GM18498 (cell line): Measurements from ENCODE around the gene TNS3.

Source experiments
- ATAC-seq: cut with Tn5 transposase; IDR thresholded peaks from one replicate; pipeline ENCODE4 v1.9.1; 2021; ENCODE audit warnings: mild to moderate bottlenecking, moderate library complexity; ENCODE audit not compliant: unreplicated experiment

The TNS3 gene

DNA sequence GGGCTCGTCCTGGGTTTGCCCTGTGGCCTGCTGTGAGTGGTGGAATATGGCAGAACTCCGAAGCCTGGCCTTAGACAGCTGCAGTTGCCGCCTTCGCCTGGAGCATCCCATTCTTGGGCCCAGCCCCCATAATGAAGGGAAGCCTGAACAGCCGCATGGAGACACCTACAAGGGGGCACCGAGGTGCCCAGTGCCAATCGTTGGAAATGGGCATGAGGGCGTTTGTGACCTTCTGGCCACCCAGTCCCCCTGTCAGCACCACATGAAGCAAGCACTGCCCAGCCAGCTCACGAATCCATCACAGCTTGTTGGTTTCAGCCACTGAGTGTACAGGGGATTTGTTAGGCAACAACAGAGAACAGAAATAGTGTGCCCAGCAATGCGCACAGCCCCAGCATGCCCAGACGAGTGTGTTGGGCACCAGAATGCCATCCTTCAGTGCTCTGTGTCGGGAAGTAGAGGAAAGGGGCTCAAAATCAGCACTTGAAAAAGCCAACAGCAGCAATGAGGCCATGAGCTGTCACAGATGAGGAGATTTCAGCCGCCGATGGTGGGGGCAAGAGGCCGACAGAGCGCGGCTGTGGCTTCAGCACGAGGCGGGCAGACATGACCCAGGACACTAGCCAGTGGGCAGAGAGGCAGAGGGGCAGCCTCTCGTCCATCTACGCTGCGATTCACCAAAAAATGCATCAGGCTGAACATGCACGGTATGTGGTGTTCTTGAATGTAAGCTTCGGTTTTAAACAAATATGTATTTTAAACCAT lies 91.2 kb downstream of the TNS3 start:
- no peak for ATAC-seq

DNA sequence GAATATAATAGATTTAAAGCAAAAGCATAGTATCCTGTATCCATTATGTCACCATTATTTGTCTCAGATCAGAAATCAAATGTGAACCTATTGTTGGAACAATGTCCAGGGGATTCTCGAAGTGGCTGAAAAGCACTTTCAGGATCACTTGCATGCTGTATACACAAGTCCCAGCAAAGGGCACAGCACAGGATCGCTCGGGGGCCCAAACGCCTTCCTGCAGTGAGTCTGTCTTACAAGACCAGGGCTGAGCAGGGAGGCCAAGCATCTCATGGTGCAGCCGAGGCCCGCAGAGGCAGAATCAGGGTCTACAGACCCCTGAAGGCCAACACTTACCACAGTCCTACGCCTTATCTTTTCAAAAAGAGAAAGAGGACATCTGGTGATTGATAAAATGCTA lies 92.3 kb downstream of the TNS3 start:
- ATAC-seq, result no peak

DNA sequence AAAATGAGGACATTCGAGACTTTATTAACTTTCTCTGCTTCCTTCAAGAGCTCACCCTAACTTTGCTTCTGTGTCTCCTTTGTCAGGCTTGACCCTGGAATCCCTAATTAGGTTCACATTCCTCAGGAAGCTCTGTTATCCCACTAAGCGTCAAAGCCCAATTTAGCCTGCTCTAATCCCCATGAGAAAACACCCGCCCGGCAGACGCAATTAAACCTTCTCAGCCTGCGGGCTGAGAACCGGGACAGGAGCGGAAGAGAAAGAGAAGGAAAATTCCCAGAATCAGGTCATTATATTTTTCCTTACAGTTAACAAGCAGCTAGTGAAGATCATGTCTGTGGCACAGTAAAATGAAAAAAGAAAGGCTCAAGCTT lies 93.0 kb downstream of the TNS3 start:
- no peak for ATAC-seq

DNA sequence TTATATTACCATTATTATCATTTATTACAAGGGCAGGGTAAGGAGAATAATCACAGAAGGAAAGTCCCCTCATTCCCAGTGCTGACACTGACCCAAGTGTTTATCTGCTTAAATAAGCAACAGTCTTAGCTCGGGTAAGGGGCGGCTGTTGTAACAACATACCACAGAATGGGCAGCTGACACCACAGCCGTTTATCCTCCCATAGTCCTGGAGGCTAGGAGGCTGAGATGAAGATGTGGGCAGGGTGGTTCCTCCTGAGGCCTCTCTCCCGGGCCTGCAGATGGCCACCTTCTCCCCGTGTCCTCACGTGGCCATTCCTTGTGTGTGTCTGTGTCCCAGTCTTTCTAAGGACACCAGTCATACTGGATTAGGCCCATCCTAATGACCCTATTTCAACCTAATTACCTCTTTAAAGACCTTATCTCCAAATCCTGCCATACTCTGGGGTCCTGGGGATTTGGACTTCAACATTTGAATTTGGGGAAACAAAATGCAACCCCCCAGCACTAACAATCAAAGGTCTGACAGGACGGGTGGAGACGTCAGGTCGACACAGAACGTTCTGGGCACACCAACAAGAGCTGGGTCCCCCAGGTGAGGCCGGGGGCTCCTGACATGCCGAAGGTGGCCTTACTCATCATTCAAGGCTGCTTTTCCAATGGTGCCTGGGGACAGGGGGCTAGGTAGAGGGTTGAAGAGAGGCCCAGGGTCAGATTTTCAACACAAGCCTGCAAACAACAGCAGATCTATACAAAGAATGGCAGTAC lies 93.5 kb downstream of the TNS3 start:
- ATAC-seq, result no peak

DNA sequence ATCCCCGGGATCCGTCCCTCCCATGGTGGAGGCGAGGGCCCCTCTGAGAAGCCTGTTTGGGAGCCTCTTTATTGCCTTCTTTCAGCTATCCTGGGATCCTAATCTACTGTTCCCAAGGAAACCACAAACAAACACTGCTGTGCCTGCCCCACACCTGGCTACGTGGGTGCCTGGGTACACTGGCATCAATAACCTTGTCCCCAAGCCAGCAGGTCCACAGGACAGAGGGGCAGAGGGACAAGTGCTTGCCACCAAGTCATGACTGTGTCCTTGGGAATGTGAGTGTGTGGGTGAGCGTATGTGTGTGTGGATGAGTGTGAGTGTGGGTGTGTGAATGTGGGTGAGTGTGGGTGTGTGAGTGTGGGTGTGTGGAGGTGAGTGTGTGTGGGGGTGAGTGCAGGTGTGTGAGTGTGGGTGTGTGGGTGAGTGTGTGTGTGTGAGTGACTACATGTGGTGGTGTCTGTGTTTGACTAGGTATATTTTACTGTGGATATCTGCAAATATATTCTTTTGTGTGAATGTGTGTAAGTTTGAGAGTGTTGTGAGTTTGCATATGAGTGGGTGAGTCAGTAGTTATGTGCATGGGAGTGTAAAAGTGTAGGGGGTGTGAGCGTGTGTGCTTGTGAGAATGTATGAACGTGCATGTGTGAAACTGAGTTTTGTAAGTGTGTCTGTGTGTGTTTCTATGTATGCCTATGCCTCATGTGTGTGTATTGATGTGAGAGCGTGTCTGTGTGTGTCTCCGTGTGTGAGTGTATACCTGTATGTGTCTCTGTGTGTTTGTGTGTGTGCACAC lies 96.1 kb downstream of the TNS3 start:
- ATAC-seq, result no peak

DNA sequence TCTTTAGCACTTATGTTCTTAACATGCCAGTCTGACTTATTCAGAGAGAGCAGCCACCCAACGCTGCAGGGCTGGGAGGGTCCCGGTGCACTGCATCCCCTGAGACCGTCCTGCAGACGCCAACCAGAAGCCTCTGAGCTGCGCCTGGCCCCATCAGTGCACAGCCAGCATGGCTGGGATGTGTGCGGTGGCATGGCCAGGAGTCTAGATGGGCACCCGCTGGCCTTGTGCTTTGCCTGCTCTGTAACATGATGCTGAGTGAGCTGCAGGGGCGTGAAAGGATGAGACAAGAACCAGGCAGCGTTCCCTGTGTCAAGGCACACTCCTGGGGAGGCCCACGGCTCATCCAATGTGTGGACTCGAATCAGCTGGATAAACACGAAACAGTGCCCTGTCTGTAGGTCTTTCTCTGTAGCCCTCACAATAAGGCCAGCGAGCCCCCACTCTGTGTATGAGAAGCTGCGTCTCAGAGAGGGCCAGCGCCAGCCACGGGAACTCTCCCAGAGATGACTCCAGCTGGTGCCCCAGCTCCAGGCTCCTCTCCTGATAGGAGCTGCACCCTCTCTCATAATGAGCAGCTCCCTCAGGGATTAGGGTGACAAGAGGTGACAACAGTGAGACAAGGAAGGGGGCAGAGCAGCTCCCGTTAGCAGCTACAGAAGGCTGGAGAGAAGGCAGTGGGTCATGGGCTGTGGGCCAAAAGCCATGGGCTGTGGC lies 96.8 kb downstream of the TNS3 start:
- no peak for ATAC-seq

DNA sequence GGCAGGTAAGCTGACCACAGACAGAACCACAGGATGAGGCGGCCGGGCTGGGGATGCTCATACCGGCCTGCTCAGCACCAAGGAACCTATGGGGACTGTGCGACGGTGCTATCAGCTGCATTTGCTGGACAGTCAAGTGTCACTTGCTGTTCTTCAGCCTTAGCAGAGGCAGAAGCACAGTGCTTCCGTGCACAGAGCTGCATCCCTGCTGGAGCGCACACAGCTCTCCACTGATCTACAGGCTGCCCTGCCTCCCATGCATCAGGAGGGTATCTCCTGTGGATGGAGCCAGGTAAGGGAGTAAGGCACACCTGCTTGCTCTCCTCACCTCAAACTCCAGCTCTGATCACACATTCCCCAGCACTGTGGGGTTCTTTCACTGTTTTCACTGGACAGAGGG lies 97.5 kb downstream of the TNS3 start:
- ATAC-seq, result no peak

DNA sequence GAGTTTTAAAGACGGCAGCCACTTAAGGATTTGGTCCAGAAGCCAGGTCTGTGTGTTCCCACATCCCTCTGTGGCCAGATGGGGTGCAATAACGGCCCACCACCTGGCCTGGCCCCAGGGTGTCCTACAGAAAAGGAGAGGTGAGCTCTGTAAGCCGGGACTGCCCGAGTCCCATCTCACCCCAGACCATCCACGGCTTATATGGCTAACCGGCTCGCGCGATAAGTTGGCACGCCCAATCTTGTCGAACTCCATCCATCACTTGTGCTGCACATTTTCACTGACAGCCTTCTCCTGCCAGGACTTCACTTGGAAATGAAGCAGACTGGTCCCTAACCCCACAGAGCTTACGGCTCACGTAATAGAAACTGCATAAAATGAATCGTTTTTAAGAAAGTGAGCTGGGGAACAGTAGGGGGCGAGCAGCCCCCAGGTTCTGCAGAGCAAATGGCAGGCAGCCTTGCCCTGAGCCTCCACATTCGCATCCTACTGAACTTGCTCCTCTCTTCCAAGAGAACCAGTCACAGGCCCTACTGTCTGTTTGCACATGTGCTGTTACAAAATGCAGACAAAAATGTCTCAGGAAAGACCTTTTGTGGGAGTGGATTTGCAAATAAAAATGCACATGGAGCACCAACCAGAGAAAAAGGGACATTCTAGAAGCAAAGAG lies 98.2 kb downstream of the TNS3 start:
- no peak for ATAC-seq

DNA sequence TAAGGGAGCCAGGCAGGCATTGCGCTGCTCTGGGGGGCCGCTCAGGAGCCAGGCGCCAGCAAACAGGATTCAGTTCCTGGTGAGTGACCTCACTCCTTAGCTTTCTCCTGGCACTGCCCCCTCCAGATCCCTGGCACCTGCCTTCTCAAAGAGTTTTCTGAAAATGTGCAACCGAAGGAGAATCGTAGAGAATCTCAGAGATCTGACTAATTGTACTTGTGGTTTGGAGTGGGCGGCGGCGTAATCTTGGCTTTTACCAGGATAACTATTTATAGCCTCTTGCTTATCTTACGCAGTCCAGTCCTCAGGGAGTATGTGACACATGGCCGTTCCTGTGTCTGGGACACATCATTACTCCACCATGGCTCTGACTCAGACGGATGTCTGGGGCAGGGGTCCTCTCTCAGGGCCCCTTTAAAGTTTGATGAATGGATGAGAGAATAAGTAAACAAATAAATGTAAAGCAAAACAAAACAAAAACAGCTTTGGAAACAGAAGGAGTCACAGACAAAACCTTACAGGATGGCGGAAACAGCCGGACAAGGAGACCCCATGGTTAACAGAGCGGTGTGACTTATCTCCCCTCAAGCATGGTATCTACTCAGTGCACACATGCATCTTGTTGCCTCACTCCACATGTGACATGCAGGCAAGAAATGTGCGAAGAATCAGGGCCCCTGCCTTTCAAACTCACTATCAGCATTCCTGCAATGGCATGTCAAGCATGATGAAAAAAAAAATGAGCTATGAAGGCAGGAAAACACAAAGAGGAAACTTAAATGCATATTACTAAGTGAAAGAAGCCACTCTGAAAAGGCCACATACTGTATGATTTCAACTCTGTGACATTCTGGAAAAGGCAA lies 99.7 kb downstream of the TNS3 start:
- ATAC-seq, result no peak

DNA sequence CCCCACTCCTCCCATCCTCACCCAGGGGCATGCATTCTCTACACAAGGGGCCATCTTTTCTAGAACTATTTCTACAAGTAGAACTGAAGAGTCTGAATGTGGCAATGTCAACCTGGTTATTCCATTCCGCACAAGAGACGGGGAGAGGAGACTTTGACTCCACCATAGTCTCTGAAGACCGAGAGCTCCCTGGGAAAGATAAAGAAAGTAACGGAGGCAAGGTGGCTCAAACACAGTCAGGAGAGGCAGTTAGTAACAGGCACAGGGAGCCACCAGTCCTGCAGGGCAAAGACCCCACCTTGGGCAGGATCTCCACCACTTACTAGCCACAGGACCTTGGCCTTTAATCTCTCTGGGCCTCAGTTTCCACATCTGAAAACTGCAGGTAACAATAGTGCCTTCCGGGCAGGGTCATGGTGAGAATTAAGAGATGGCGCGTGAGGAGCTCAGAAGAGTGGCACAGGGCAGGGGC lies 100.3 kb downstream of the TNS3 start:
- ATAC-seq, result no peak

DNA sequence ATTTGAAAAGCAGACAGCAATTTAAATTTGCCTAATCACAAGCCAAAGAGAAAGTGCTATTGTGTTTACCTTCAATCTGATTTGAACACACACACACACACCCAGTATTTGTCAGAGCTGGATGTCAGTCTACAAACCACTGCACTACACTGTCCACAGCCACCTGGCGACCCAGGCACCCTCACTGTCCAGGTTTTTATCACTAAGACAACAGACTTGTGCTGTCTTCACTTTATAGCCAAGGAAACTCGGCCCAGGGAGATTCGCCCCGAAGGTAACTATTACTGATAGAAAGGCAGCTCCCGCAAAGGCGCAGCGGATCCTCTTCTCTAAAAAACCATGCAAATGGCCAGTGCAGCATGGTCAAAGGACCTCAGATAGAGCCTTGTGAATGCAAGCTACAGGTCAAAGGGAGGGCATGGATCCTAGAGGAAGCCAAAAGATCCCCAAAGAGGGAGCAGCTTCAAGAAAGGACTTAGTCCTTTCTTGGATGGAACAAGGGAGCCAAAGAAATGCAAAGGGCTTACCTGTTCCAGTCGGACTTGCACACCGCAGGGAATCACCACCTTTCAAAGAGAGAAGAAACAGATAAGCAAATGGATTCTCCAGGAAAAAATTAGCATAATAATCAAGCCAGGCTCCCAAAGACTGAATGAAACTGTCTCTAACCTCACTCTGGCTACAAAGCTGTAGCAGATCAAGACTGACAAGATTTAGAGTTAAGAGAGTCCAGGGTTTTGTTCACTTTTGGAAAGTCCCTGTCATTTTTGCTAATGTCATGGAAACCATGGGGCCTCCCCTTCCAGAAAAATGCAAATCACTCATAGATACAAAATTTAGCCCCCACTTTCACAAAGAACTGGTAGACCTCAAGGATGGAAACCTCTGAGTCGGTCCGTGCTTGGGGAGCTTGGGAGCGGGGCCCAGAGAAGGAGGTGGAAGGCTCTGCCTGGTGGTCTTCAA lies 101.1 kb downstream of the TNS3 start:
- ATAC-seq, result peak; percentile 64

DNA sequence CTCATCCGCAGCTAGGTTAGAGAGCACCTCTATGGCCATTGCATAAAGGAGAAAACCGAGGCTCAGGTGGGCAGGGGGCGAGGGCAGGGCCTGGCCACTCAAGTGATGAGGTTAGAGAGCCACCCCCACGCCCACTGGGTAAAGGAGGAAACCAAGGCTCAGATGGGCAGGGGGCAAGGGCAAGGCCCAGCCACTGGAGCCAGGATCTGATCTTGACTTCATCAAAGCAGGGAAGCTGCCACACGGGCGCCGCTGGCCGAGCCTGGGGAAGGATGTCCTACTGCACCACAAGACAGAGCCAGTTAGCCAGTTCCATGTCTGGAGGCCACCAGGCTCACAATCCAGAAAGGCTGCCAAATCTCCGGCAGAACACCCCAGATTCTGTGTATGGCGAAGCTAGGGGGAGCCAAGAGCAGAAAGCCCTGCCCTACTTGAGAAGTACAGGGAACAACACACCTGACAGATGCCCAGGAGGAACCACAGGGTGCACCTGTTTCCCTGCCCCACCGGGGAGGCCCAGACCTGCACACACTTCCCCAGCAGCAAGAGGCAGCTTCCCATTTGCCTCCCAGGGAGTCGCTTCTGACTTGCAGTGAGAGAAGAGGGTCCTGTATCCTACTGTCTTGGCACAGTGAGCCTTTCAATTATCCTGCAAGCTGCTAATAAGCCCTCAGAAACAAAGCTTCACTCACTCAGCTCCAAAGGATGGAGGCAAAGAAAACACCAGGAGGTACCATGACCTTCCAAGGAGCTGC lies 101.9 kb downstream of the TNS3 start:
- no peak for ATAC-seq

DNA sequence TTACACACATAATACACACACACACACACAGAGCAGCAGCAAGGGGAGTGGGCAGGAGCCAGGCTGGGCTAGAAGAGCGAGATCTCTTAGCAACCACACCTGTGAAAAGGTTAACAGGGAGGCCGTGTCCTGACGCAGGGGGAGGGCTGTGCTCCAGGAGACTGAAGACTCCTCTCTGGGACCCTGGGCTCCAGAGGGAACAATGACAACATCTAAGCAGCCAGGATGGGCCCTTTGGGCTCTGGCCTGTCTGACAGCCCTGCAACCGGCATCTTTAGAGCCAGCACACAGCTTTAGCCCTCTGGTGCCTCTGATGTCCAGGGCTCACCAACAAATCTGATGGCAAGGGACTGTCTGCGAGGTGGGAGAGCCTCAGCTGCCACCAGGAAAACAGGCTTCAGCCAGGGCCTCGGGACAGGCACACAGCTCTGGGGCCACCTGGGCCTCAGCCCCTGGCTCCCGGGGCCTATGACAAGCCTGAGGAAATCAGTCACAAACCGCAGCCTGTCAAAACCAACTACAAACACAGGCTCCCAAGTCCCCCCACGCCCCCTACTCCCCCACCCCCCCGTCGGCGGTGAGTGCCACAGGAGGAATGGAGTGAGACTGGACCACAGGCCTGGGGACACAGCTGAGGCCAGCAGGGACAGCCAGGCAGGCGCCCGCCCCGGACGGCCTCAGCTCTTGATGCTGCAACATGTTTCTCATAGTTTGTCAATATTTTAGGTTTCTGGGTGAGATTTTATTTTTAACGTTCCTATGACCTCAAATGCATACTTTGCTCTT lies 102.8 kb downstream of the TNS3 start:
- no peak for ATAC-seq

DNA sequence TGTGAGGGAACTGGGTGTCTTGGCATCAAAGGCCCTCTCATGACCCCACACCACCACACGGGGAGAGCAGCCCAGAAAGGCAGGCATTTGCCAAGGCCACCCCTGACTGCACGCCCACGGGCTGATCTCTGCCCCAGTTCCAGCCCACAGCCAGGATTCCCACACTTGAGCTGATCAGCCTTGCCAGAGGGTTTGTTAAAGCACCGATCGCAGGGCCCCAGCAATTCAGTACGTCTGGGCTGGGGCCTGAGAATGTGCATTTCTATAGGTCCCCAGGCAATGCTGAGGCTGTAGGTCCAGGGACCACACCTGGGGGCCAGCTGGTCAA lies 103.9 kb downstream of the TNS3 start:
- no peak for ATAC-seq

DNA sequence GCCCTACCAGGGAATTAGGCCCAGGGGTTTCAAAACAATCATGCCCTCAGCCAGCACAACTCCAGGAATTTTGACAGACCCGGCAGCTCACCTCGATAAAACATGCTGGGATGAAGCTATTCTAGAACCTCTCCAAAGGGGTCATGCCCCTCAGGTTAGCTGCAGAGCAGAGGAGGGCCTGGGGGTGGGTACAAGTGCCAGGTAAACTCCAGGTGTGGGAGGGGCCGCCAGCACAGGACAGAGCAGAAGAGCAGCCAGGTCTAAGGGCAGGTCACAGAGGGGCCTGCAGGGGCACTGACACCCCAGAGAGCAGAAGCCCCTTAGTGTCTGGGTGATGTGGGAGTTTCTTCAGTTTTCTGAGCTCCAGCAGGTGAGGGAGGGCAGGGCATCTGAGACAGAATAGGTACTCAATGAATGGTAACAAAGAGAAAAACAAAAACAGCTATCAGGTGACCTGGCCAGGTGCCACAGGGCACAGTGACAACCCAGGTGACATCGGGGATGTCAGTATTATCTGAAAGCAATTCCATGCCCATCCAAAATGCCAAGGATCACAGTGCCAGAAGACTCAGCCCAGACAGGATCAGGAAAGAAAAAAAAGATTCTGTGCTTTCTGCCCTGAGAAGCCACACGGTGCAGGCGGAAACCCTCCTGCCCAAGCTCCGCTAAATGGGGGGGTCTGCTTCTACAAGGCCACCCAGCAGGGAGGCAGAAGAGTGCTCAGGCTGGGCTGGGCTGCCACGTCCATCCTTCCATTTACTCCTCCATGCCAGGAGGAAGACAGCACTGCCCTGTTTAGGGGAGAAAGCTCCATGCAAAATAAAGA lies 104.5 kb downstream of the TNS3 start:
- no peak for ATAC-seq

DNA sequence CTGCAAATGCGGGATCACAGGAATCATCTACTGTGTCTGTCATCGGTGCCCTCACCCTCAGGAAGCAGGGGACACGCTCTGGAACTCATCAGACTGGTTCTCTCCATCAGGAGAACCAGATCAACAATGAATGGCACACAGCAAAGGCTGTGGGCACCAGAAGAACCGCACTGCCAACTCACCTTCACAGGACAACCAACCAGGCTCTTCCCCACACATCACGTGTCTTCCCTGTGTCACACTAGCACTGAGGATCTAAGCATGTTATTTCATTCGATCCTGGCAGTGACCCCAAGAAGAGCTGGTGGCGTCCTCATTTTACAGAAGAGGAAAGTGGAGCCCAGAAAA lies 106.1 kb downstream of the TNS3 start:
- no peak for ATAC-seq
